HUES64 (cell line): ENCODE results near the gene NDUFA11.

Experiments
- H3K27ac ChIP-seq: 2 replicates; pipeline ENCODE4 v1.7.0; 2013; ENCODE audit warnings: low read depth, low read length, inconsistent platforms
- H3K27me3 ChIP-seq: 2 replicates; pipeline ENCODE4 v1.6.1; 2013; ENCODE audit warnings: mild to moderate bottlenecking, low read length; ENCODE audit not compliant: insufficient read depth
- H3K36me3 ChIP-seq: 2 replicates; pipeline ENCODE4 v1.6.1; 2013; ENCODE audit warnings: mild to moderate bottlenecking, low read length; ENCODE audit not compliant: insufficient read depth
- H3K4me1 ChIP-seq: 2 replicates; pipeline ENCODE4 v1.6.1; 2013; ENCODE audit warnings: mild to moderate bottlenecking, low read length, moderate library complexity; ENCODE audit not compliant: insufficient read depth
- H3K4me3 ChIP-seq: 2 replicates; pipeline ENCODE4 v1.5.1; 2013; ENCODE audit warnings: mild to moderate bottlenecking, low read length, moderate library complexity
- H3K9ac ChIP-seq: 2 replicates; pipeline ENCODE4 v1.6.1; 2013; ENCODE audit warnings: mild to moderate bottlenecking, low read depth, low read length
- H3K9me3 ChIP-seq: 2 replicates; pipeline ENCODE4 v1.6.1; 2013; ENCODE audit warnings: low read depth, low read length; ENCODE audit not compliant: insufficient read depth
- WGBS: fragments of 150-250, 120-280 bp; methylation state at CpG from one replicate; pipeline ENCODE4 v1.1.7; 2013; ENCODE audit warnings: missing lambda C conversion rate; 5-methylcytosine and 5-hydroxymethylcytosine counted together

The NDUFA11 gene

DNA sequence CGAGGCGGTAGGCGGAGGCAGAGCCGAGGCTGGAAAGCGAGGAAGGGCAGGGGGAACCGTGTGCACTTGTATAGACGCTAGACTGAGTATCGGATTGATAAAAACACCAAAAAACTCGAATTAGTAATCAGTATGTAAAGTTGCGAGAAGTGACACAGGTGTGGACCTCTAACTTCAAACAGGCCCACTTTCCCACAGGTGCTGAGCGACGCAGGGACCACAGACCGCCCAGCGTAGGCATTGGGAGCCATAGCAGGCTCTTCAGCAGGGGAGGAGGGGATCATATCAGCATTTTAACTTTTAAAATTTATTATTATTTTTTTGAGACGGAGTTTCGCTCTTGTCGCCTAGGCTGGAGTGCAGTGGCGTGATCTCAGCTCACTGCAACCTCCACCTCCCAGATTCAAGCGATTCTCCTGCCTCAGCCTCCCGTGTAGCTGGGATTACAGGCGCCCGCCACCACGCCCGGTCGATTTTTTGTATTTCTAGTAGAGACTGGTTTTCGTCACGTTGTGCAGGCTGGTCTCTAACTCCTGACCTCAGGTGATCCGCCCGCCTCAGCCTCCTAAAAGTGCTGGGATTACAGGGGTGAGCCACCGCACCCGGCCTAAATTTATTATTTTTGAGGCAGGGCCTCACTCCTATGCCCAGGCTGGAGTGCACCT lies 1.7 kb upstream of the NDUFA11 start:
- Histone ChIP-seq H3K36me3 (peaks cover 9% of the 10 kb centered on the region), H3K27me3 (no peaks in the 10 kb centered on the region), H3K27ac (no peak overlapping the region; the same call in 1 of the 2 replicates), H3K4me1 (no peaks in the 10 kb centered on the region), H3K9ac (peak overlapping the region; percentile 73), H3K4me3 (peak overlapping the region; percentile 97), H3K9me3 (no peaks in the 10 kb centered on the region)
- WGBS: 59% methylated on average over 30 of the region's 31 CpGs

GRCh38 chr19:5904352-5905113 lies 943 bp upstream of the NDUFA11 start, which contains the start of gene VMAC:
Gene VMAC (plus strand): TSS chr19:5904872. CDS start chr19:5904891, 19 bp downstream.
- H3K4me3 ChIP-seq: peak within 1 kb of the TSS; percentile 97
- no peaks in the 10 kb centered on the region for H3K9me3 ChIP-seq
- H3K9ac ChIP-seq: peak within 1 kb of the TSS; percentile 99
- 1% methylated on average over 61 of the region's 61 CpGs for WGBS
- no peaks in the 10 kb centered on the region for H3K4me1 ChIP-seq
- H3K36me3 ChIP-seq: peaks cover 14% of the 10 kb centered on the region
- no peaks in the 10 kb centered on the region for H3K27me3 ChIP-seq
- peak within 1 kb of the TSS; percentile 98 for H3K27ac ChIP-seq

DNA sequence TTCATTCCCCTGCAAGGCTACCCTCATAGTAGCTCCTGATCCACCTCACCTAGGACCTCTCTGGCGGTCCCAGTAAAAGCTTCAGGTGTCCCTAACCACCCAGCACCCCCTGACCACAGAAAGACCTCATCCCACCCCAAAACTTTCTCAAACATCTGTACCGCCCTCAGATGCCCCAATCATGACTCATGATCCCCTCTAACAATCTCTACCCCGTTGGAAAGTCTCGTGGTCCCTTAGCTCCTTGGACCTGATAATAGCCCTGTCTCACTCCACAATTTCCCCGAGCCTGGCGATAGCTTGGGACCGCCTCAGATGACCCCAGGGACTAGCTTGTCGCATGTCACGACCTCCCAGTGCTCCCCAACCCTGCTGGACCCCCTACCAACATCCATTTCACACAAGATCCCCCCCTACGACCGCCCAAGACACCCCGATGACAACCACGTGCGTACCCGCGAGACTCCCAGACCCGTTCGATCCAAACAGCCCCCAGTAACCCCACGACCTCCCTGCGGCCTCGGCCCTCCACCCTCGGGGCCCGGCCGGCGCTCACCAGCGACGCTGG lies 450 bp downstream of the NDUFA11 start:
- Histone ChIP-seq H3K9me3 (no peaks in the 10 kb centered on the region), H3K9ac (peak overlapping the region; percentile 99), H3K4me1 (no peaks in the 10 kb centered on the region), H3K36me3 (peaks cover 14% of the 10 kb centered on the region), H3K4me3 (peak overlapping the region; percentile 97), H3K27me3 (no peaks in the 10 kb centered on the region), H3K27ac (peak overlapping the region; percentile 98)
- WGBS: under 1% methylated on average over 27 of the region's 27 CpGs

DNA sequence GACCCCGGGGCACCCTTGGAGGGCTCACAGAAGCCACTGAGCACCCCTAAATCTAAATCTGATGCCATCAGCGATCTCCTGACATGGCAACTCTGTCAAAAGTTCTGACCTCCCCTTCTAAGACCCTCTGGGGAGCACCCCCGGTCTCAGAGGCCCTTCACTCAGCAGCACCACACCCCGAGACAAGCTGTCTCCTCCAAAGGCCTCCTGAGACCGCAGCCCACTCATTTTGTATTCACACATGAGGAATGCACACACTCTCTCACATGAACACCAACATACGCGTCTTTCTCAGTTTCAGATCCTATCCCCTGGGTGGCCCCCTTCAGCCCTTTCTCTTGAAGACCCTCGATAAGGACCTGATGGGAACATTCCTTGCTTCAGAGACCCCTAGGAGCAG lies 2.6 kb downstream of the NDUFA11 start:
- Histone ChIP-seq H3K4me1 (no peaks in the 10 kb centered on the region), H3K36me3 (peaks cover 23% of the 10 kb centered on the region), H3K27me3 (no peaks in the 10 kb centered on the region), H3K4me3 (no peak overlapping the region), H3K9ac (no peak overlapping the region), H3K9me3 (no peaks in the 10 kb centered on the region), H3K27ac (no peak overlapping the region)
- WGBS: 97% methylated on average over 8 of the region's 8 CpGs

- H3K4me3 ChIP-seq: no peak overlapping the region
- H3K9ac ChIP-seq: no peak overlapping the region
- 97% methylated on average over 13 of the region's 13 CpGs for WGBS
- H3K9me3 ChIP-seq: no peaks in the 10 kb centered on the region
- H3K36me3 ChIP-seq: peaks cover 33% of the 10 kb centered on the region
- H3K27me3 ChIP-seq: no peaks in the 10 kb centered on the region
- H3K27ac ChIP-seq: no peak overlapping the region
- no peaks in the 10 kb centered on the region for H3K4me1 ChIP-seq
Measured at GRCh38 chr19:5899728-5900526, 3.7 kb downstream of the NDUFA11 start.

DNA sequence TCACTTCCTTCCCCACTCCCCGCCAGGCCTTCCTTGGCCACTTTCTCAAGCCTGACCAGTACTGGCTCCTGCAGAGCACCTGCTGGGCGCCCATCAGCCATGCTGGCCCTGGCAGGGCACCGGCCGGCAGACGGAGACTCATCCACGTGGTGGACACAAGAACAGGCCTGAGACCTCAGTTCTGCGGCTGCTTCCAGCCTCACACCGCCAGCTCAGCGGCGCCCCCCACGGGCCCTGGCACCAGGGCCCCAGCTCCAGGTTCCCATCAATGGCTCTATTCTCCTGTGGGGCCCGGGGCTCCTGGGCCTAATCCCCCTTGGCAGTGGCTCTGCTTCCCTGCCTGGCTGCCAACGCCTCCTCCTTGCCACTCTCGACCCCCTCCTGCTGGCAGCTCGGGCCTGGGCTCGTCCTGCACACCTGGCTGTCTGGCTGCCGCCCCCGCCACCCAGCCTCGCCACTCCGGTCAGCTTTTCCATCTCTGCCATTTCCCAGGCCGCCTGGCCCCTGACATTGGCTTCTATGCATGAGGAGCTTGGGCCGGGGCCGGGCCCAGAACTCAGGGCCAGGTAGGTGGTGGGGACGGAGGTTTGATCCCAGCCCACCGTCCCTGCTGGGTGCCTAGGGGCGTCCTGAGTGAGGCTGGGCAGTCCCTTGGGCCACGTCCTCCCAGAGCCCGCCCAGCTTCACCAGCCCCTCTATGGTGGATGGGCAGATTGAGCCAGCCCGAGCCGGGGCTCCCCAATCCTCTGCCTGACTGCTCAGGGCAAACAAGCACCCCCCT lies 6.2 kb downstream of the NDUFA11 start:
- no peaks in the 10 kb centered on the region for H3K4me1 ChIP-seq

GRCh38 chr19:5896365-5897076 lies 7.1 kb downstream of the NDUFA11 start:
- H3K9ac ChIP-seq: no peak overlapping the region
- H3K36me3 ChIP-seq: peaks cover 36% of the 10 kb centered on the region
- no peak overlapping the region for H3K4me3 ChIP-seq
- no peaks in the 10 kb centered on the region for H3K4me1 ChIP-seq
- no peaks in the 10 kb centered on the region for H3K27me3 ChIP-seq
- H3K9me3 ChIP-seq: no peaks in the 10 kb centered on the region
- no peak overlapping the region for H3K27ac ChIP-seq
- 94% methylated on average over 29 of the region's 29 CpGs for WGBS

More for the DNA sequence above, 6.2 kb downstream of the NDUFA11 start:
- Histone ChIP-seq H3K36me3 (peaks cover 36% of the 10 kb centered on the region), H3K4me3 (no peak overlapping the region), H3K27me3 (no peaks in the 10 kb centered on the region), H3K9ac (no peak overlapping the region), H3K9me3 (no peaks in the 10 kb centered on the region), H3K27ac (no peak overlapping the region)
- 92% methylated on average over 30 of the region's 30 CpGs for WGBS

DNA sequence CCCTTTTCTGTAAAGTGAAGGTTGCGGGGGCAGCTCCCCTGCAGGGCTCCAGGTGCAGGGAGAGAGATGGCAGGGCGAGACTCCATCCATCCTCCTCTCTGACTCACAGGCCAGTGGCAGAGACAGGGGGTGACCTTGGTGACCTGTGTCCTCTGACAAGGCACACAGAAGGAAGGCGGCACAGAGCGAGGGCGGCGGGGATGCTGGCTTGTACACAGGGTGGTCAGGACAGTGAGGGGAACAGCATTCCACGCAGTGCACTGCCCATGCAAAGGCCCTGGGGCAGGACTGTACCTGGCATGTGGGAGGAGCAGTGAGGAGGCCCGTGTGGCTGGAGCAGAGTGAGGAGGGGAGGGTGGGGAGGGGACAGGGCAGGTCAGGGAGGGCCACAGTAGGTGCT lies 7.7 kb downstream of the NDUFA11 start:
- H3K27ac ChIP-seq: no peak overlapping the region
- H3K27me3 ChIP-seq: no peaks in the 10 kb centered on the region
- no peak overlapping the region for H3K4me3 ChIP-seq
- WGBS: 90% methylated on average over 8 of the region's 8 CpGs
- H3K9me3 ChIP-seq: no peaks in the 10 kb centered on the region
- no peaks in the 10 kb centered on the region for H3K4me1 ChIP-seq
- H3K9ac ChIP-seq: no peak overlapping the region
- peaks cover 31% of the 10 kb centered on the region for H3K36me3 ChIP-seq

GRCh38 chr19:5895409-5895808 lies 8.2 kb downstream of the NDUFA11 start:
- H3K36me3 ChIP-seq: peaks cover 28% of the 10 kb centered on the region
- no peak overlapping the region for H3K9ac ChIP-seq
- no peak overlapping the region for H3K4me3 ChIP-seq

More at GRCh38 chr19:5895409-5895808, 8.2 kb downstream of the NDUFA11 start:
- no peaks in the 10 kb centered on the region for H3K9me3 ChIP-seq
- no peaks in the 10 kb centered on the region for H3K4me1 ChIP-seq
- no peak overlapping the region for H3K27ac ChIP-seq
- WGBS: 86% methylated on average over 15 of the region's 15 CpGs
- H3K27me3 ChIP-seq: no peaks in the 10 kb centered on the region
